WTC11 (cell line): ENCODE measurements around the gene EIF5. TPM values are rescaled to one million over a fixed set of nuclear protein-coding genes. Genes with fewer than 3 reads are reported as not detected.

Experiments
- ATAC-seq: fragments of 200-7000 bp; cut with Tn5 transposase; 2 replicates; pipeline ENCODE4 v1.10.0; 2021; ENCODE audit warnings: mild to moderate bottlenecking, moderate library complexity
- CTCF ChIA-PET: fragments of 300-600 bp; sonication (Branson Sonifier 250); formaldehyde crosslinking; loops from one replicate; lab custom pipeline; 2021; ENCODE audit warnings: antibody characterized with exemption; lab: Charles Lee
- POLR2A ChIA-PET: fragments of 350-600 bp; sonication (Branson Sonifier 250); formaldehyde crosslinking; loops from one replicate; lab custom pipeline; 2021; ENCODE audit warnings: antibody characterized with exemption; lab: Charles Lee
- DNase-seq: peaks from one replicate; pipeline ENCODE4 v3.0.0; 2021; ENCODE audit warnings: low spot score
- H3K27ac Mint-ChIP-seq: 2 replicates; pipeline ENCODE4 v1.8.0; 2021; ENCODE audit warnings: mixed read lengths
- H3K27me3 Mint-ChIP-seq: 2 replicates; pipeline ENCODE4 v1.8.0; 2021; ENCODE audit warnings: low read depth, mild to moderate bottlenecking, moderate library complexity, mixed read lengths
- H3K36me3 Mint-ChIP-seq: 2 replicates; pipeline ENCODE4 v1.8.0; 2021; ENCODE audit warnings: mixed read lengths
- H3K4me1 Mint-ChIP-seq: 2 replicates; pipeline ENCODE4 v1.8.0; 2022; ENCODE audit warnings: mixed read lengths
- H3K4me3 Mint-ChIP-seq: 2 replicates; pipeline ENCODE4 v1.8.0; 2021; ENCODE audit warnings: mild to moderate bottlenecking, moderate library complexity, mixed read lengths
- H3K9me3 Mint-ChIP-seq: 2 replicates; pipeline ENCODE4 v1.8.0; 2021; ENCODE audit warnings: mixed read lengths
- ATF3 ChIP-seq: sonication (generic); formaldehyde crosslinking; conservative IDR thresholded peaks from 2 replicates; pipeline ENCODE4 v1.8.1; 2022; ENCODE audit warnings: mild to moderate bottlenecking, missing genetic modification reagents
- CDX4 ChIP-seq: fragments of 250-450 bp; sonication (Bioruptor Pico); IDR thresholded peaks from 2 replicates; pipeline ENCODE4 v1.9.0; 2021; ENCODE audit warnings: moderate library complexity, mild to moderate bottlenecking, inconsistent platforms, borderline replicate concordance
- CREB1 ChIP-seq: sonication (generic); formaldehyde crosslinking; IDR thresholded peaks from 2 replicates; pipeline ENCODE4 v1.8.0; 2023; ENCODE audit warnings: mild to moderate bottlenecking, missing genetic modification reagents
- CTCF ChIP-seq: fragments of 200-600 bp; IDR thresholded peaks from 2 replicates; pipeline ENCODE4 v1.8.0; 2022; ENCODE audit warnings: antibody characterized with exemption
- E2F1 ChIP-seq: sonication (generic); formaldehyde crosslinking; IDR thresholded peaks from 2 replicates; pipeline ENCODE4 v1.8.0; 2022; ENCODE audit warnings: mild to moderate bottlenecking, missing genetic modification reagents
- ESRRA ChIP-seq: sonication (generic); formaldehyde crosslinking; IDR thresholded peaks from 2 replicates; pipeline ENCODE4 v1.8.1; 2022; ENCODE audit warnings: mild to moderate bottlenecking, missing genetic modification reagents, borderline replicate concordance
- FOXK1 ChIP-seq: sonication (generic); formaldehyde crosslinking; IDR thresholded peaks from 2 replicates; pipeline ENCODE4 v1.8.0; 2022; ENCODE audit warnings: mild to moderate bottlenecking, moderate library complexity, missing genetic modification reagents
- FOXP1 ChIP-seq: sonication (generic); formaldehyde crosslinking; IDR thresholded peaks from 2 replicates; pipeline ENCODE4 v1.8.0; 2022; ENCODE audit warnings: missing genetic modification reagents, mild to moderate bottlenecking, moderate library complexity, borderline replicate concordance
- FOXP4 ChIP-seq: sonication (generic); formaldehyde crosslinking; IDR thresholded peaks from 2 replicates; pipeline ENCODE4 v1.8.0; 2022; ENCODE audit warnings: mild to moderate bottlenecking, missing genetic modification reagents
- HMGA2 ChIP-seq: fragments of 250-450 bp; sonication (Bioruptor Pico); IDR thresholded peaks from 2 replicates; pipeline ENCODE4 v1.4.0; 2021; ENCODE audit warnings: mild to moderate bottlenecking, moderate library complexity
- IRF2 ChIP-seq: sonication (generic); formaldehyde crosslinking; IDR thresholded peaks from 2 replicates; pipeline ENCODE4 v1.8.0; 2022; ENCODE audit warnings: low read depth, missing genetic modification reagents, borderline replicate concordance
- NR2C2 ChIP-seq: sonication (generic); formaldehyde crosslinking; IDR thresholded peaks from 2 replicates; pipeline ENCODE4 v1.8.0; 2022; ENCODE audit warnings: mild to moderate bottlenecking, missing genetic modification reagents
- PREB ChIP-seq: sonication (generic); formaldehyde crosslinking; IDR thresholded peaks from 2 replicates; pipeline ENCODE4 v1.8.1; 2022; ENCODE audit warnings: mild to moderate bottlenecking, missing genetic modification reagents, moderate library complexity, borderline replicate concordance
- PRRX2 ChIP-seq: fragments of 250-450 bp; sonication (Bioruptor Pico); IDR thresholded peaks from 2 replicates; pipeline ENCODE4 v1.8.0; 2021; ENCODE audit warnings: mild to moderate bottlenecking
- RELA ChIP-seq: sonication (generic); formaldehyde crosslinking; IDR thresholded peaks from 2 replicates; pipeline ENCODE4 v1.8.1; 2022; ENCODE audit warnings: missing genetic modification reagents, mild to moderate bottlenecking, borderline replicate concordance
- SOX15 ChIP-seq: fragments of 250-450 bp; sonication (Bioruptor Pico); IDR thresholded peaks from 2 replicates; pipeline ENCODE4 v1.9.0; 2021; ENCODE audit warnings: mild to moderate bottlenecking
- USF1 ChIP-seq: sonication (generic); formaldehyde crosslinking; IDR thresholded peaks from 2 replicates; pipeline ENCODE4 v1.8.0; 2022; ENCODE audit warnings: mild to moderate bottlenecking, missing genetic modification reagents
- USF2 ChIP-seq: sonication (generic); formaldehyde crosslinking; IDR thresholded peaks from 2 replicates; pipeline ENCODE4 v1.8.1; 2023; ENCODE audit warnings: mild to moderate bottlenecking, missing genetic modification reagents, moderate library complexity
- ZBTB21 ChIP-seq: sonication (generic); formaldehyde crosslinking; IDR thresholded peaks from 2 replicates; pipeline ENCODE4 v1.8.1; 2023; ENCODE audit warnings: mild to moderate bottlenecking, missing genetic modification reagents, borderline replicate concordance
- ZSCAN18 ChIP-seq: fragments of 250-450 bp; sonication (Bioruptor Pico); IDR thresholded peaks from 2 replicates; pipeline ENCODE4 v2.1.2; 2022; ENCODE audit warnings: mild to moderate bottlenecking, moderate library complexity
- total RNA-seq: library from RNA; stranded (reverse); gene quantifications from 3 replicates; pipeline ENCODE4 v1.2.3, GENCODE V29; 2021

The EIF5 gene
- total RNA-seq, 1 experiment from 2014 or later = 282 TPM

GRCh38 chr14:103367995-103368394 is 34.0 kb downstream of the EIF5 start:
- H3K27me3 Mint-ChIP-seq = peaks cover 5% of the 10 kb centered on the region
- H3K27ac Mint-ChIP-seq = no peak overlapping the region
- TF ChIP-seq FOXK1 (no peak), PRRX2 (CRISPR knock-in tag) (no peak), FOXP1 (CRISPR knock-in tag) (no peak), CDX4 (CRISPR knock-in tag) (no peak), USF1 (CRISPR knock-in tag) (no peak), ATF3 (CRISPR knock-in tag) (no peak), ZSCAN18 (no peak), HMGA2 (CRISPR knock-in tag) (no peak), ESRRA (CRISPR knock-in tag) (no peak), E2F1 (CRISPR knock-in tag) (no peak), NR2C2 (CRISPR knock-in tag) (no peak), ZBTB21 (CRISPR knock-in tag) (no peak), FOXP4 (CRISPR knock-in tag) (no peak), IRF2 (no peak), SOX15 (CRISPR knock-in tag) (no peak), RELA (no peak), CREB1 (no peak), USF2 (CRISPR knock-in tag) (no peak)
- DNase-seq = no peak
- no peak overlapping the region for H3K4me3 Mint-ChIP-seq
- no peak for ATAC-seq
- ChIA-PET POLR2A (interaction anchor here (0.8 kb wide), 1 partner anchor 34 kb away, joined by 5 read pairs; the partner anchor contains the start of gene EIF5), CTCF (no interaction called here)
- peaks cover 21% of the 10 kb centered on the region for H3K9me3 Mint-ChIP-seq
- peaks cover 11% of the 10 kb centered on the region for H3K4me1 Mint-ChIP-seq
- H3K36me3 Mint-ChIP-seq = peaks cover 7% of the 10 kb centered on the region

- TF ChIP-seq RELA (no peak), PREB (CRISPR knock-in tag) (no peak), CTCF (no peak), CREB1 (no peak), NR2C2 (CRISPR knock-in tag) (no peak)
- TF ChIP-seq, all 79 proteins: peak for 0
- Mint-ChIP-seq H3K36me3 (no peaks in the 10 kb centered on the region), H3K27me3 (no peaks in the 10 kb centered on the region), H3K27ac (no peak overlapping the region), H3K9me3 (peaks cover 6% of the 10 kb centered on the region; the same call in 1 of the 2 replicates), H3K4me3 (no peak overlapping the region), H3K4me1 (peaks cover 11% of the 10 kb centered on the region)
- POLR2A ChIA-PET = interaction anchor here (0.6 kb wide), 1 partner anchor 267 kb away, joined by 5 read pairs; no protein-coding TSS in a partner anchor
- CTCF ChIA-PET = interaction anchor here (0.6 to 0.7 kb wide), 2 partner anchors 24 to 38 kb away, joined by 3 to 7 read pairs; no protein-coding TSS in a partner anchor
- no peak for DNase-seq
- ATAC-seq = no peak
These were observed 36.0 kb downstream of the EIF5 start for GRCh38 chr14:103370087-103370486.
